GM18870 (cell line): ENCODE measurements around the gene DNER.

Experiments used
- ATAC-seq: cut with Tn5 transposase; IDR thresholded peaks from one replicate; pipeline ENCODE4 v1.9.1; 2021; ENCODE audit warnings: moderate library complexity; ENCODE audit not compliant: unreplicated experiment

Gene DNER

GRCh38 chr2:229446350-229446749 lies 268.0 kb downstream of the DNER start:
- ATAC-seq = no peak

GRCh38 chr2:229445501-229446211 lies 268.7 kb downstream of the DNER start:
- ATAC-seq = no peak

DNA sequence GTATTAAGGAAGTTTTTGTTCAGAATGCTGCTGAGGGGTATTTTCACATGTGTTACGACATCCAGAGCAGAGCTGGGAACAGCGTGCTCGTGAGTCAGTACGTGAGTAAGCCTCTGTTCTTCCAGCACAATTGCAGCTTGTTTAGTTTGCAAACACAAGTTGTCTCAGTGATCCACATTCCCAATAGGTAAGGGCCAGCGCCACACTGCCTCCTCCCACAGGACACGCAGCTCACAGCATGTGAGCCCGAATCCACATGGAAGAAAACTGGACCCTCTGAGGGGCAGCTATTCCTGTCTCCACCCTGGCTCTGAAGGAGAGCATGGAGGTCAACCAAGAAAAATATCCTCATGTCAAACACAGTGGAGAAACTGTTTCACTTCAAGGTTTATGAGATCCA lies 269.3 kb downstream of the DNER start:
- ATAC-seq = no peak

DNA sequence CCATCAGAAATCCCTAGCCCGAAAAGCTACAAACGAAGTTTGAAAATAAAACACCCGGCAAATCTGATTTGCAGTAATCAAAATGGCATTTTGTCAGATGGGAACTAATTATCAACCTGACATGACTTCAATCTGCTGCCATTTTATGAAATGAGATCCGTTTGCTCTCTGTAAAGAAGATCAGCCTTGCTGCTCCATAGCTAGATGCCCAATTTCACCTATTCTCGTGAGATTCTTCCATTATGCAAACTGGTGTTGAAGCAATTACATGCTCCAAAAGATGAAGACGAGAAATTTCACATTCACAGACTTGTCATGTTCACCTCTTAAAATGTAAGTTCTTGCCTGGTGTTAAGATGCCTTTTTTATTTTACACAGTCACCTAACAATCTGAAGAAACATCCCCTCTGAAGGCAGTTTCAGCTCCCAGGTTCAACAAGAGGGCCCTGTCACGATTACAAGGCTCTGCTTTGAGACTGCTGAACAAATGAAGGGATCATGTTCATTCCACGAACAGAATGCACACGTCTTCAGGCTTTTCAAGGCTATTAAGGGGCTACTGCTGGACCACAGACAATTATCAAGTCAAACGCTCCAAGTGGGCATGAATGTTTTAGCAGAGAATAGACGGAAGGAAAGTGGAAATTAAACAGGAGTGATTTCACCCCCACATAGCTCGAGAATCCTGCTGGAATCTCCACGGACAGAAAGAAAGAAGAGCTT lies 270.6 kb downstream of the DNER start:
- ATAC-seq = no peak

- ATAC-seq = no peak
Observed at GRCh38 chr2:229443141-229443540, 271.2 kb downstream of the DNER start.

GRCh38 chr2:229438430-229439159 lies 275.8 kb downstream of the DNER start:
- no peak for ATAC-seq

- ATAC-seq = no peak
Observed at GRCh38 chr2:229437467-229437866, 276.9 kb downstream of the DNER start.

- no peak for ATAC-seq
Observed at GRCh38 chr2:229434187-229434586, 280.2 kb downstream of the DNER start.

DNA sequence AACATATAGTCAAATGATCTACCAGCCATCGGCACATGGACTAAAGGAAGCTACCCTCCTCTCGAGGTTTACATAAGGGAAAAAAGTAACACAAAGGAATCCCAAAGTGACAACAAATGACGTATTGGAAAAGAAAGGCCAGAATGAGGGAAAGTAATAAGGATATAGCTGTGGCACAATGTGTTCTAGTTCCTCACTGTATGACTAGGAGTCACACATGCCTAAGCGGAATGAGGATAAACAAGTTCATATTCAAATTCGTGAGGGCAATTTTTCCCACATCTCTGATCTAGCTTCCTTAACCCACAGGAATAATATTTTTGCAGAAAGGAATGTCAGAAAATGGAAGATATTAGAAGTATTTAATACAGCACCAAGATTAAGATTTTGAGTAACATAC lies 281.0 kb downstream of the DNER start:
- no peak for ATAC-seq

GRCh38 chr2:229431327-229431954 lies 282.9 kb downstream of the DNER start:
- peak; percentile 45 for ATAC-seq

DNA sequence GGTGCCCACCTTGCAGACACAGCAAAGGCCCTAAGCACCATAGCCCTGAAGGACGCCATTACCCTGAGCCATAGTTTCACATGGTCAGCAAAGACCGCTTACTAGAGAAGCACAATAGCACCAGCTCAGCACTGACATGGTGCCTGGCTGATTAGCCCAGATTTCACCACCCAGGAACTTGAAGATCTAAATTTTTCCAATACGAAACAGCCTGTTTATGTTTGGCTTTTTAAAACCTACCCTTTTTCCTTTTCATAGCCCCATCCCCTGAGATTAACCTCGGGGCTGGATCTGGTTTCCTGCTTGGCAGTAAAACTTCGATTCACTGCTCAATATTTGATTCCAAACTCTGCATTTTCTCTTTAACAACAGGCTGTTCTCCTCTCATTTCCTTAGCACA lies 284.8 kb downstream of the DNER start:
- no peak for ATAC-seq

- no peak for ATAC-seq
Observed at GRCh38 chr2:229426464-229426863, 287.9 kb downstream of the DNER start.

- ATAC-seq = no peak
Observed at GRCh38 chr2:229425598-229425997, 288.8 kb downstream of the DNER start.

GRCh38 chr2:229422063-229422462 lies 292.3 kb downstream of the DNER start:
- ATAC-seq = no peak

- no peak for ATAC-seq
Observed at GRCh38 chr2:229419158-229419557, 295.2 kb downstream of the DNER start.

DNA sequence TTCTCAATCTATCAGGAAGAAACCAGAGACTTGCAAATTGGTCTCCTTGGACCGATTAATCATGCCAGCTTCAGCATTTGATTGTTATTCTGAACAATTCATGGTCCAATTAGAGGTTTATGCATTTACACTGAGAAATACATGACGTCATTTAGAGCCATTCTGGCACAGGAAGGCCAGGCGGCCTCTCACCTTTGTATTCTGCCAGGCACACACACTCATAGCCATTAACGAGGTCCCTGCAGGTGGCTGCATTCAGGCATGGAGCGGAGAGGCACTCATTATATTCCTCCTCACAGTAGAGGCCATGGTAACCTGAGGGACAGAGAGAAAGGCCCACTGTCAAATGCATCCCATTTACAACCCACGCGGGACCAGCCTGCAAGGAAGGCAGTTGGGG lies 296.4 kb downstream of the DNER start:
- no peak for ATAC-seq

DNA sequence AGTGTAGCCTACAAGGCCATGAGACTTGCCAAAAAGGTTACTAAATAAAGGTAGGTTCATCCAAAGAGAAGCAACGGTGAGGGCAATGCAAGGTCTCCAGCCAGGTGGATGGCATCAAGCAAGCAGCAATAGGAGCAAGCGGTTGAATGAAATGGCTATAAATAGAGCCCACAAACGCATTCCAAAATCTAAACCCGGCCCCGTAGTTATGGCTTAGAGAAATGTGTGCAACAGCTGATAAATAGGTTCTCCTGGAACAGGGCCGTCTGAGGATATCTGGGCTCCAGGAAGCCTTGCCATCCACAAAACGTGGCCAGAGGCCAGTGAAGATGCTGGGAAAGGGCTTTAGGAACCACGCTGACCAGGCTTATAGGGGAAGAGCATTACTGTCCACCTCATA lies 297.2 kb downstream of the DNER start:
- no peak for ATAC-seq

DNA sequence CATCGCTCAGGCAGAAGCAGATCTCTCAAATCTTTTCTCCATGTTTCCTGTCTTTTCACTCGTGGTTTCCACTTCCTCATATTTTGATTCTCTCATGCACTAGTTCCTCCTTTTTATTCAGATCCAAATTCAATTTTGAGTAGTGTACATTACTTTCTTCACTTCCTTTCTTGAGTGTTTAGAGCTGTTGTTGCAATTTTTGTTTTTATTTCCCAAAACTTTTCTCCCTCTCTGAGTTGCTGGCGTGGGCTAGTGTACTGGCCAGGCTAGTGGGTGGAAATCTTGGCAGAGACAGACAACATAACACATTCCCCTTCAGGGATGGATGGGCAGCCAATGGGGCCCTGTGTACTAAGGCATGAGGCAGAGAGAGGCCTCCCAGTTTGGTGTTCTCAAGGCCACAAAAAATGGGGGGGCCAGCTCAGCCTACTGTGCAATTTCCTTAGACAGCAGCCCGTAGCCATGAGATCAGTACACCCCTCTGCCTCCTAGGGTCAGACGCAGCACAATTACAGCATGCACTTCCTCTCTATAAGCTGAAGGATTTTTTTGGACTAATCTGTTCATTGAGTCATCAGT lies 298.1 kb downstream of the DNER start:
- no peak for ATAC-seq

DNA sequence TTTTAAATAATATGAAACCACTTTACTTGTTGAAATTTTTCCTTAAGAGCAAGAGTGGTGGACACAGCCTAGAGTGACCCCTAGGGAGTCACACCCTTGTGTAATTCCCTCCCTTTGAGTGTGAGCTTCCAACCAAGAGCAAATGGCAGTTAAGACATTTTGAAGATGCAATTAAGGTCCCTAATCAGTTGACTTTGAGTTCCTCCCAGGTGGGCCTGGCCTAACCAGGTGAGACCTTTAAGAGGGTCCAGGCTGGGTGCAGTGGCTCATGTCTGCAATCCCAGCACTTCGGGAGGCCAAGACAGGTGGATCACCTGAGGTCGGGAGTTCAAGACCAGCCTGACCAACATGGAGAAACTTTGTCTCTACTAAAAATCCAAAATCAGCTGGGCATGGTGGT lies 299.7 kb downstream of the DNER start:
- ATAC-seq = no peak

- ATAC-seq = no peak
Observed at GRCh38 chr2:229412686-229413085, 301.7 kb downstream of the DNER start.

DNA sequence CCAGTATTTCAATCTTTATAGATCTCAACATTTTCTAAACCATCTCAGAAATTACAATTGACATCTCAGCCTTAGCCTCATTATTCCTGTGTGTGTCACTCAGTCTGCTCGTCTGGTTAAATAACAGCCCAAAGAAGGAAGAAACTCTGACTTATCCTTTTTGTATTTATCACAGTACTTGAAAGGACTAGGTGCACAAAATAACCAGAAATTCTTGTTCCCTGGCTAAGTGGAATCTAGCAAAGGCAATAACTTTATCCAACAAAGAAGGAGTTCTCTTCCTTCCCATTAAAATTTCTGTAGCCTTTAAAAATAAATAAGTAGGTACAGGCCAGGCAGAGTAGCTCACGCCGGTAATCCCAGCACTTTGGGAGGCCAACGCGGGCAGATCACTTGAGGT lies 303.4 kb downstream of the DNER start:
- no peak for ATAC-seq
